Peyer's patch (tissue), 4 donors: ENCODE data around the gene RASSF8.

Experiments
- POLR2A ChIP-seq, 2 donors: fragments of 450-650 bp; IDR thresholded peaks; one replicate each; pipeline ENCODE4 v1.5.1; 2017; ENCODE audit warnings: antibody characterized with exemption in 2 of 2, mild to moderate bottlenecking in 2 of 2, moderate library complexity in 2 of 2
- TF ChIP-seq, protein P1 (sequence below), 6 experiments: fragments of 450-650 bp in 4 of 6; fragments of 200-600 bp in 2 of 6; sonication (generic) in 1 of 6; IDR thresholded peaks; one replicate each; pipeline ENCODE4 v1.5.1; 2017 to 2019; ENCODE audit warnings: antibody characterized with exemption in 6 of 6, mild to moderate bottlenecking in 3 of 6, moderate library complexity in 1 of 6

DNA sequence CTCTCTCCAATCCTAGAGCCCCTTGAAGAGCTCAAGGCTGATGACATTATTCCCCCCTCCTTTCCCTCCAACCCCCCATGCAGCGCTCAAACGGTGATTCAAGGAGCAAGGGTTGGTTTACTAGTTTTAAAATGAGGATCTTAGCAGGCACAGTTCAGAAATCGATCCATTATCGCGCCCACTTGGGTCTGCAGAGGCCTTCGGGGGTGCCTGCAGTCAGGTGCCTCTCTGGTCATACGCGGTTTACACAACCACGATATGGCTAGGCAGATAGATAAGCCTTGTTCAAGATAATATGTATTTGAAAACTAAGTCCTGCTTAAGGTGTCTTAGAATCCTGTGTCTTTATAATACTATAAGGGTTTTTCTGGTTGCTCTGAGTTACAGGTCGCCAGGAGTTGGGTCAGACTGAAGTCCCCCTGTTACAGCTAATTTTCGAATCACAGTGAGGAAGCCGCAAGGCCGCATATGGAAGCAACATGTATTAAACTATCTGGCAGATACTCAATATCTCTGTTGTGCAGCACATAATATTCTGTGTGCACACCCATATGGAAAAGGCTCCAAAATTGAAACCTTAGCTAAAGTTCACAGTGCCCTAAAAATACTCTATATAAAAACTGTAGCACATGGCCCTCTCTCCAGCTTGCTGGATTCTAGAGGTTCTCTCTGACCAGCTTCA is 156.4 kb downstream of the RASSF8 start:
- TF ChIP-seq, protein P1, sequence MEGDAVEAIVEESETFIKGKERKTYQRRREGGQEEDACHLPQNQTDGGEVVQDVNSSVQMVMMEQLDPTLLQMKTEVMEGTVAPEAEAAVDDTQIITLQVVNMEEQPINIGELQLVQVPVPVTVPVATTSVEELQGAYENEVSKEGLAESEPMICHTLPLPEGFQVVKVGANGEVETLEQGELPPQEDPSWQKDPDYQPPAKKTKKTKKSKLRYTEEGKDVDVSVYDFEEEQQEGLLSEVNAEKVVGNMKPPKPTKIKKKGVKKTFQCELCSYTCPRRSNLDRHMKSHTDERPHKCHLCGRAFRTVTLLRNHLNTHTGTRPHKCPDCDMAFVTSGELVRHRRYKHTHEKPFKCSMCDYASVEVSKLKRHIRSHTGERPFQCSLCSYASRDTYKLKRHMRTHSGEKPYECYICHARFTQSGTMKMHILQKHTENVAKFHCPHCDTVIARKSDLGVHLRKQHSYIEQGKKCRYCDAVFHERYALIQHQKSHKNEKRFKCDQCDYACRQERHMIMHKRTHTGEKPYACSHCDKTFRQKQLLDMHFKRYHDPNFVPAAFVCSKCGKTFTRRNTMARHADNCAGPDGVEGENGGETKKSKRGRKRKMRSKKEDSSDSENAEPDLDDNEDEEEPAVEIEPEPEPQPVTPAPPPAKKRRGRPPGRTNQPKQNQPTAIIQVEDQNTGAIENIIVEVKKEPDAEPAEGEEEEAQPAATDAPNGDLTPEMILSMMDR (IDR thresholded peaks at IDR 0.05): no peak
- no peak for TF ChIP-seq POLR2A (IDR thresholded peaks at IDR 0.05)
